ENCODE data around the gene YTHDC1. TPM values are rescaled to one million over a fixed set of nuclear protein-coding genes. Genes with fewer than 3 reads are reported as not detected.

The YTHDC1 gene
- total RNA-seq, 1 donor from 2014 or later, result 46.1 TPM

GRCh38 chr4:68272380-68272779, 77.5 kb downstream of the YTHDC1 start:
- Histone ChIP-seq H3K4me3 (ENCODE audit: low read depth, low read length) (peak overlapping the region; percentile 29), H3K36me3 (ENCODE audit: control insufficient read depth, insufficient read depth, low read length) (no peaks in the 10 kb centered on the region), H3K27me3 (ENCODE audit: control insufficient read depth, insufficient read depth, low read length) (no peaks in the 10 kb centered on the region)
- TF ChIP-seq CTCF (IDR thresholded peaks at IDR 0.05; ENCODE audit: insufficient read depth, low read length, poor library complexity, severe bottlenecking), result no peak
- DNase-seq (ENCODE audit: low read depth), result no peak

- peak overlapping the region; percentile 29 for H3K4me3 ChIP-seq (ENCODE audit: low read depth, low read length)
- no peaks in the 10 kb centered on the region for H3K36me3 ChIP-seq (ENCODE audit: control insufficient read depth, insufficient read depth, low read length)
- DNase-seq (ENCODE audit: low read depth), result no peak
- no peaks in the 10 kb centered on the region for H3K27me3 ChIP-seq (ENCODE audit: control insufficient read depth, insufficient read depth, low read length)
- TF ChIP-seq CTCF (IDR thresholded peaks at IDR 0.05; ENCODE audit: insufficient read depth, low read length, poor library complexity, severe bottlenecking), result peak; percentile 53
These were observed 78.0 kb downstream of the YTHDC1 start for GRCh38 chr4:68271851-68272357.

GRCh38 chr4:68267433-68267944, 82.4 kb downstream of the YTHDC1 start:
- H3K27me3 ChIP-seq (ENCODE audit: control insufficient read depth, insufficient read depth, low read length), result no peaks in the 10 kb centered on the region
- no peak for DNase-seq (ENCODE audit: low read depth)
- no peak for TF ChIP-seq CTCF (IDR thresholded peaks at IDR 0.05; ENCODE audit: insufficient read depth, low read length, poor library complexity, severe bottlenecking)
- no peak overlapping the region for H3K4me3 ChIP-seq (ENCODE audit: low read depth, low read length)
- no peaks in the 10 kb centered on the region for H3K36me3 ChIP-seq (ENCODE audit: control insufficient read depth, insufficient read depth, low read length)

- H3K27me3 ChIP-seq (ENCODE audit: control insufficient read depth, insufficient read depth, low read length), result no peaks in the 10 kb centered on the region
- H3K36me3 ChIP-seq (ENCODE audit: control insufficient read depth, insufficient read depth, low read length), result no peaks in the 10 kb centered on the region
- no peak overlapping the region for H3K4me3 ChIP-seq (ENCODE audit: low read depth, low read length)
- no peak for DNase-seq (ENCODE audit: low read depth)
- no peak for TF ChIP-seq CTCF (IDR thresholded peaks at IDR 0.05; ENCODE audit: insufficient read depth, low read length, poor library complexity, severe bottlenecking)
These were observed 84.9 kb downstream of the YTHDC1 start for GRCh38 chr4:68264875-68265565.

Other genes starting within 250 kb of the YTHDC1 start
- not detected in 2 replicates for gene TMPRSS11F, start 220.2 kb downstream of the YTHDC1 start, total RNA-seq
- not detected in 2 replicates for gene TMPRSS11B, start 104.4 kb downstream of the YTHDC1 start, total RNA-seq
- not detected in 2 replicates for gene TMPRSS11E, start 97.4 kb upstream of the YTHDC1 start, total RNA-seq
- not detected in 2 replicates for gene UGT2B17, start 226.2 kb upstream of the YTHDC1 start, total RNA-seq